IPS-20b (cell line): ENCODE results near the gene SEC61A2.

Experiments used
- H3K27ac ChIP-seq: one replicate; pipeline ENCODE4 v1.5.1; 2013; ENCODE audit warnings: low read length
- H3K27me3 ChIP-seq: 2 replicates; pipeline ENCODE4 v1.6.1; 2013; ENCODE audit warnings: mild to moderate bottlenecking, low read length, inconsistent platforms; ENCODE audit not compliant: insufficient read depth
- H3K36me3 ChIP-seq: 2 replicates; pipeline ENCODE4 v1.6.1; 2013; ENCODE audit warnings: low read depth, mild to moderate bottlenecking, inconsistent platforms, low read length, moderate library complexity; ENCODE audit not compliant: insufficient read depth
- H3K4me1 ChIP-seq: 2 replicates; pipeline ENCODE4 v1.6.1; 2013; ENCODE audit warnings: mild to moderate bottlenecking, control low read depth, inconsistent platforms, low read length, moderate library complexity; ENCODE audit not compliant: insufficient read depth
- H3K4me3 ChIP-seq: 2 replicates; pipeline ENCODE4 v1.5.1; 2013; ENCODE audit warnings: mild to moderate bottlenecking, low read length, inconsistent platforms
- H3K9ac ChIP-seq: 2 replicates; pipeline ENCODE4 v1.6.1; 2013; ENCODE audit warnings: low read depth, mild to moderate bottlenecking, inconsistent platforms, low read length, moderate library complexity
- H3K9me3 ChIP-seq: 2 replicates; pipeline ENCODE4 v1.6.1; 2013; ENCODE audit warnings: mild to moderate bottlenecking, low read depth, low read length, inconsistent platforms; ENCODE audit not compliant: insufficient read depth

The SEC61A2 gene

GRCh38 chr10:12202226-12202625, 72.7 kb downstream of the SEC61A2 start:
- no peak overlapping the region for H3K27ac ChIP-seq
- H3K36me3 ChIP-seq = peaks cover 76% of the 10 kb centered on the region
- H3K9ac ChIP-seq = no peak overlapping the region
- no peaks in the 10 kb centered on the region for H3K4me1 ChIP-seq
- no peaks in the 10 kb centered on the region for H3K27me3 ChIP-seq
- H3K4me3 ChIP-seq = no peak overlapping the region
- no peaks in the 10 kb centered on the region for H3K9me3 ChIP-seq

GRCh38 chr10:12205082-12205481, 75.6 kb downstream of the SEC61A2 start:
- Histone ChIP-seq H3K9ac (no peak overlapping the region), H3K4me1 (no peaks in the 10 kb centered on the region), H3K27me3 (no peaks in the 10 kb centered on the region), H3K4me3 (no peak overlapping the region), H3K9me3 (no peaks in the 10 kb centered on the region), H3K36me3 (peaks cover 84% of the 10 kb centered on the region), H3K27ac (no peak overlapping the region)

GRCh38 chr10:12207114-12207513, 77.6 kb downstream of the SEC61A2 start:
- H3K36me3 ChIP-seq = peaks cover 87% of the 10 kb centered on the region

GRCh38 chr10:12208460-12208859, 79.0 kb downstream of the SEC61A2 start:
- H3K36me3 ChIP-seq = peaks cover 87% of the 10 kb centered on the region
- H3K27me3 ChIP-seq = no peaks in the 10 kb centered on the region
- no peak overlapping the region for H3K9ac ChIP-seq
- no peaks in the 10 kb centered on the region for H3K9me3 ChIP-seq
- no peak overlapping the region for H3K4me3 ChIP-seq
- H3K4me1 ChIP-seq = no peaks in the 10 kb centered on the region
- no peak overlapping the region for H3K27ac ChIP-seq

More at GRCh38 chr10:12207114-12207513, 77.6 kb downstream of the SEC61A2 start:
- Histone ChIP-seq H3K4me1 (no peaks in the 10 kb centered on the region), H3K27me3 (no peaks in the 10 kb centered on the region), H3K9me3 (no peaks in the 10 kb centered on the region), H3K27ac (no peak overlapping the region), H3K9ac (no peak overlapping the region), H3K4me3 (no peak overlapping the region)

GRCh38 chr10:12212454-12212853, 83.0 kb downstream of the SEC61A2 start:
- H3K9me3 ChIP-seq = no peaks in the 10 kb centered on the region
- H3K4me1 ChIP-seq = no peaks in the 10 kb centered on the region
- H3K36me3 ChIP-seq = peaks cover 85% of the 10 kb centered on the region
- H3K27me3 ChIP-seq = no peaks in the 10 kb centered on the region
- no peak overlapping the region for H3K9ac ChIP-seq
- H3K27ac ChIP-seq = no peak overlapping the region
- no peak overlapping the region for H3K4me3 ChIP-seq

GRCh38 chr10:12213621-12214020, 84.1 kb downstream of the SEC61A2 start:
- peaks cover 82% of the 10 kb centered on the region for H3K36me3 ChIP-seq

GRCh38 chr10:12214093-12214492, 84.6 kb downstream of the SEC61A2 start:
- H3K27ac ChIP-seq = no peak overlapping the region
- H3K4me3 ChIP-seq = no peak overlapping the region
- H3K9me3 ChIP-seq = no peaks in the 10 kb centered on the region
- no peak overlapping the region for H3K9ac ChIP-seq
- no peaks in the 10 kb centered on the region for H3K4me1 ChIP-seq
- H3K27me3 ChIP-seq = no peaks in the 10 kb centered on the region
- peaks cover 82% of the 10 kb centered on the region for H3K36me3 ChIP-seq

More at GRCh38 chr10:12213621-12214020, 84.1 kb downstream of the SEC61A2 start:
- Histone ChIP-seq H3K4me1 (no peaks in the 10 kb centered on the region), H3K9ac (no peak overlapping the region), H3K27me3 (no peaks in the 10 kb centered on the region), H3K27ac (no peak overlapping the region), H3K4me3 (no peak overlapping the region), H3K9me3 (no peaks in the 10 kb centered on the region)

- H3K9ac ChIP-seq = no peak overlapping the region
- H3K27me3 ChIP-seq = no peaks in the 10 kb centered on the region
- no peak overlapping the region for H3K4me3 ChIP-seq
- no peaks in the 10 kb centered on the region for H3K9me3 ChIP-seq
- peaks cover 83% of the 10 kb centered on the region for H3K36me3 ChIP-seq
- no peak overlapping the region for H3K27ac ChIP-seq
- no peaks in the 10 kb centered on the region for H3K4me1 ChIP-seq
These were observed 85.3 kb downstream of the SEC61A2 start for GRCh38 chr10:12214763-12215218.
